Bone marrow (tissue), 2 donors: ENCODE data around the gene TMTC2.
"Not testable (repeated sequence)": the region's sequence is repeated elsewhere in the genome, so short reads cannot be mapped to it uniquely, and the experiment has no call there.

Source experiments
- DNase-seq, 2 donors: peaks; one replicate each; lab custom pipeline; 2025; lab: John Stamatoyannopoulos, UW

TMTC2 gene

DNA sequence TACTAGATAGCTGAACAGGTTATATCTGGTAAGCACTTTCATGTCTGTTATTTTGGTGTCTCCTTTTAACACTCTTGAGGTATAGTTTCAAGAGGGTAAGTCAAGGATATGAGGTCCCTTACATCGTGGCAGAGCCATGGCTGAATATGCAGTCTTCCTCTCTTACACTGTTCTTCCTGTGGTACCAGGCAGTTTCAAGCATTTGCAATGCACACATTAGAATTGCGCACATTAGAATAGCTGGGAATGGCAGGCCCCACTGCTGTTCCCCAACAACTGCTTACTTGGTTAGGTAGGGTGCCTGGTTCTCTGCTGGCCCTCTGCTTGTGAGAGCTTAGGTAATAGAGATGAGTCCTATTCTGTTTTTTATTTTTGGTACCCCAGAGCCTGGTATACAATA lies 41.2 kb downstream of the TMTC2 start:
- no peak for DNase-seq

DNA sequence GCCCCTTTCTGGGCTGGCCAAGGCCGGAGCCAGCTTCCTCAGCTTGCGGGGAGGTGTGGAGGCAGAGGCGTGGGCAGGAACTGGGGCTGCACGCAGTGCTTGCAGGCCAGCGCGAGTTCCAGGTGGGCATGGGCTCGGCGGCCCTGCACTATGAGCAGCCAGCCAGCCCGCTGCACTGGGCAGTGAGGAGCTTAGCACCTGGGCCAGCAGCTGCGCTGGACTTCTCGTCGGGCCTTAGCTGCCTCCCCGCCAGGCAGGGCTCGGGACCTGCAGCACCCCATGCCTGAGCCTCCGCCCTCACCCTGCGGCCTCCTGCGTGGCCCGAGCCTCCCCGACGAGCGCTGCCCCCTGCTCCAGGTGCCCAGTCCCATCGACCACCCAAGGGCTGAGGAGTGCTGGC lies 42.0 kb downstream of the TMTC2 start:
- no peak for DNase-seq

DNA sequence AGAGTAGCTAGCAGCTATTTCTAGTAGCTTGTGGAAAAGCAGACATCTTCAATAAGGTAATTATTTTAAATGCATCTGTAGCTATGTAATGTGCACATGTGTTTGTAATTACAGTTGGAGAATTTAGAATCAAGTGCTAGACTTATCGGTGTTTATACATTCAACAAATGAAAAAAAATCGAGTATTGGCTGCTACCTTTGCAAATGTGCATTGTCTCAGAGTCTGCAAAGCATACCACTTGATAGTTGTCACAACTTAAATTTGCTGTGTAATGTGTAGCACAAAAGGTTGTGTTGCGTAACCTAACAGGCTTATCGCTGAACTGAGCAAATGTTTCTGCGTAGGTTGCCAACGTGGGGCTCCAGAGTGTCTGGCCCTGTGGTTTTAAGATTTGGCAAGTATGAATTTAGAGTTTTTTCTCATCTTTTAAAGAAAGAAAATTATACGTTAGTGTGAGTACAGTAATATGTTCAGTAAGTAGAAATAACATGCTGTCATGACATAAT lies 44.3 kb downstream of the TMTC2 start:
- no peak for DNase-seq

DNA sequence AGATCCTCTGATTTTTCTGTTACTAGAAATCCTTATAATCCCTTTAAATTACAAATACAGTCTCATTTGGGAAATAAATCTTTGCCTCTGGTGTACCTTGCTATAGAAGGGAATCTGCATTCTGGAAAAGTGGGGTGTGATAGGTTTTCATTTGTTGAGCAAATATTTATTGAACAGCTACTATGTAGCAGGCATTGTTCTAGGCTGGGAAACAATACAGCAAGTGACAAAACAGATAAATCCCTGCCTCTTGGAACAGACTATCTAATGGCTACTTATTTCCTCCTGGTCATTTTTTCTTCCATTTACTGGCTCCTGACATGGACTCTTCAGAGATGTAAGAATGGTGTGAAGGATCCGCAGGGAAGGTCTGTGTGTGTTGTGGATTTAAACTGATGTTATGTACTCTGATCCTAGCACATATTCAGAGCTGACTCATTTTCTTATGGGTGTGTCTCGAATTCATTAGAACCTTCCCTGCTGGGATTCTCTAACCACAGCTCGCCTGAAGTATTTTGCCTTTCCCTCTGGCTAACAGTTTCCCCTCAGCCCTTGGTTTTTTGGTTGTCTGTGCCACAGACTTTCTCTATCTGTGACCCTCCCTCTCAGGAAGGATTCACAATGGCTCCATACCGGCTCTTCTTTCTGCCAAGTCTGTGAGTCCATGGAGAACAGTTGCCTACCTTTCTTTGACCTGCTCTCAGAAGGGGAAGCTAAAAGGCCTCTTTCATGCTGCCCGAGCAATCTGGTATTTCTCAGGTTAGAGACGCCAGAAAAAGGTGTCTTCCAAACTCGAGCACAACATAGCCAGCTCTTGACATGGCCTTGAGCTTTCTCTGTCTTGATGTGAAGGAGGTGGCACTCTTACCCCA lies 53.7 kb downstream of the TMTC2 start:
- DNase-seq: no peak

DNA sequence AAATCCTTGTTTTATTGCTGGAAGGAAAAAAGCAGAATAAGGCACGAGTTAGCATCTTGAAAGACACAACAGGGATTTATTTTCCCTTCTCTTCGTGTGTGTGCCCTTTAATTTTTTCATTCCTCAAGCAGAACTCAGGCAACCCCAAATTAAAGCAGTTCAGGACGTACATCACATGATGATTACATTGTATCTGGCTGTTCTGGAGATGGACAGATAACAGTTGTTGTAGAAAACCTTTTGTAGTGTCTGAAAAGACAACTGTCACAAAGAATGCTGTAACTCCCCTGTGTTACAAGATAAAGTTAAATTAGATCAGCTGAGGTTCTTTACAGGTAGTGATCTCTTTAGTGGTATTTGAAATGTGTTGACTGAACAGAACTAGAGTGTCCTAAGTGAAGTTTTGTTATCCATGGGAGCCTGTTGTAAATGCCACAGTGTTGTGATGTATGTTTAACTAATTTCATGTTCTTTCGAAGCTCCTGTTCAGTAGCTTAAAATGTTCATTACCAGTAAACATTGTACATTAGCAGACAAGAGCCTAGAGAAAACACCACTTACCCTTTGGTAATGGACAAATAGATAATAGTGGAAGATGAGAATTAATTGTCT lies 58.5 kb downstream of the TMTC2 start:
- DNase-seq: no peak

DNA sequence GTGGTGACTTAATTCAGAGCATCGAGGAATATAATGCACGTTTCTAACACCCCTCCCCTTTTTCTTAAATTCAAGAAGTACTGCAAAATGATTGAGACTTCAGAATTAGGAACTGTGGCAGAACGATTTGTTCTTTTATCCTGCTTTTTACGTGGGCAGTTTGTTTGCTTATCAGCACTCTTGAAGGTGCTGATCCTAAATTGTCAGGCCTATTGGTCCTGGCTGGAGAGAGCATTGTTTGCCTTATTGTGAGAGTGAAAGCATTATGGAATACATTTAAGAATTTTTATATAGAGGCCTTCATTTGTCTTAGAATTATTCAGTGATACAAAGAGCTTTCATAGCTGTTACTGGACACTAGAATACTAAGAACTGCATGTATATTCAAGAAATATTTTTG lies 59.1 kb downstream of the TMTC2 start:
- DNase-seq: no peak

DNA sequence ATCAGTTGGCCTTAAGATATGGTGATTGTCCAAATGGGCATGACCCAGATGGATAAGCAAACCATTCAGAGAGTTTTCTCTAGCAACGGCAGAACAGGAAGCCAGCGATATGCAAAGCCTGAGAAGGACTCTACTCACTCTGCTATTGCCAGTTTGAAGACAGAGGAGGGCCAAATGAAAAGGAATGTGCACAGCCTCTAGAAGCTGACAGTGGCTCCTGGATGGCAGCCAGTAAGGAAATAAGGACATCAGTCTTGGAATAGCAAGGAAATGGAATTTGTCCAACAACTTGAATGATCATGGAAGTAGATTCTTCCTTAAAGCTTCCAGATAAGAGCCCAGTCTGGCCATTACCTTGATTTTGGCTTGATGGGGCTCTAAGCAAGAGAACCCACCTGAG lies 60.0 kb downstream of the TMTC2 start:
- no peak for DNase-seq

DNA sequence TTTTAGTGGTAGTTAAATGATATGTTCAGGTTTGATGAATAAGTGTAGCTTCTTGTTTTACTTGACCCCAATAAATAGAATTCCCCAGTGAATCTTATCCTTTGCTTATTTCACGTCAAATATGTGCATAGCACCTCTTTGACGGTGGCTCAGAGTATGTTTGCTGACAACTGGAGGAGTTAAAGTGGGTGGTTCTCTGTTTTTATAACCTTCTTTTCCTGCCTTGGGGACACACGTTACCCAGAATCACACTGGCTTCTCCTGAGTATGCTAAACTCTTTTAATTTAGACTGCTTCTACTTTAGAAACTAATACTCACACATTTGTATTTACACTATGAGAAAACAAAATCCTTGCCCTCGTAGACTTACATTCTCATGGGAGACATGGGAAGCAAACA lies 62.3 kb downstream of the TMTC2 start:
- no peak for DNase-seq

DNA sequence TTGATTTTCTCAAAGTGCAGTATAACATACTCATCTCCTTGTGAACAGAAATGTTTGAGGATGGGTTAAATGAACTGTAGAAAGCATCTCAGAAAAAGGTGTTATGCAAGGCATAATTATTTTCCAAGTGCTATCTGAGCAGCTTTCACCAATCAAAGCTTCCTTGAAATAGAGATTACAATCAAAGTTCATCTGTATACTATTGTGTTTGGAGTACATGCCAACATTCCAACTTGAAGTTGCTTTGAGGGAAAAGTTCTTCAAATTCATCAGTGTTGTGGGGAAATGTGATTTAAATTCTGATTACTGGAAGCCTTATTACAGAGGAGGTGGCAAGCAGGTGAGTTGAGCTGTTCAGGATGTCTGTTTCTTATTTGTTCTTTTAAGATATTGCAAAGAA lies 68.2 kb downstream of the TMTC2 start:
- DNase-seq: no peak

DNA sequence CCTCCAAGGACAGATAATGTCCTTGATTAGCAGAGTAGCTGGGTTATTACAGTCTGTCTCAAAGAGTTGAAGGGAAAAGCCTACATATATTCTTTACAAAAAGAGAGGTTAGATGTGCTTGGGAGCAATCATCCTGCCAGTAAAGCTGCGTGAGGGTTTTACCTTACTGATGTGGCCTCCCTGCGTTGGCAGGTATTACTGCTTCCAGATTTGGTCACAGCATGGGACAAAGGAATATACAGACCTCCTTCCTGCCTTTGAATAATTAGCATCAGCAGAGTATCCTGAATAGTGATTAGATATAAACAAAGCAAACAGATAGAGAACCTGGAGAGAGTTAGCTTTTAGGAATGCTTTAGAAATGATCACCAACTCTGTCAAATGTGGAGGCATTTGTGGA lies 69.6 kb downstream of the TMTC2 start:
- DNase-seq: no peak

DNA sequence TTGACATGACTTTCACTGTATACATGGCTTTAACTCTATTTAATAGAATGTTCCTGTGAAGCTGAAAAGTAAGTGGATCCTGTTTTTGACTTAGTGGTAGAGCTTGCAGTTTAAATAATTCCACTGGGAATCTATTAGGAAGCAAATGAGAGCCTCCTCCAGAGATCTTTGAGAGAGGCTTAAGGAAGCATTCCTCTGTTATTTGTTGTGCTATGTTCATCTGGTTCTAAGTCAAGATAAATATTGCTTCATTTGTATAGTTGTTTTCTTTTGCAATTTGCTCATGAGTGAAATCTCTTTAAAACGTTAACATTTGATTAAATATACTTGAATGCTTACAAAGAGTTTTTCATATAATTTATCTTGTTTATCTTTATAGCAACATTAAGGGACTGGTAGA lies 70.4 kb downstream of the TMTC2 start:
- DNase-seq: no peak

DNA sequence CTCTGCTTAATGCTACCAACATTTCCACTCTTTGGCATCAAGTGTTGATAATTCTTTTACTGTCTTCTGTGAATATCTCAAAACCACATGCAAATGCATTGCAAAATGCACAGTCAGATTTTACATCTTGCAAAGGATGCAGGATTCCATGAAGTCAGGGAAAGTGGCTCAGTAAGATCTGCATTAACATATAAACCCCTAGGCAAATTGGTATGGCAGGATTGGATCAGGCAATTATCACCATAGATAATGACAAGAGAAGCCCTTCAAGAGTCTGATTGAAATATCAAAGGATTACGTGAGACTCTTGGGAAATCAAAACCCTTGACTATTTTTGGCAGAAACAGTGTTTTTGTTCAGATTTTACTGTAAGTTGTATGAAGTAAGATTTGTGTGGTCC lies 71.0 kb downstream of the TMTC2 start:
- DNase-seq: no peak

DNA sequence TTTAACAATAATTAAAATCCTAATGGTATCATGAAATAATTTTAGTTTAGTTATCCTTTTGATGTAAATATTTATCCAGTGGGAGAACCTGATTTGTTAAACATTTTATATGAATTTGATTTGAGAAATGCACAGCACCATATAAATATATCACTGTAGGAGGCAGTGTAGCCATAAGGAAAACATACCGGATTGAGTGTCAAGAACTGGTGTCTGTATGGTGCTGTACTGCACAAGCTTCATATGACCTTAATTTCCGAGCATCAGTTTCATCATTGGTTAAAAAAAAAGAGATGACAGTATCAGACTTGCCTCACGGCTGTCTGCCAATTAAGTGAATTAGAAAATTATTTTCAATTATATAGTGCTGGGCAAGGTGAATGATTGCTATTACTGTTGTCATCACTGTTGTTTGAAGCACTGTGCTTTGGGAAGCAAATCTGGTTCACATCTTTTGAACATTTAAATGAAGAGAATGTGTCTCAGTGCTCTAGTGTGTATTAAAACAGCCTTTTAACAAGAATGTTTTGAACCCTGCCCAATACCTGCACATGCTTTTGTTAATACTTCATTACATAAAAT lies 72.1 kb downstream of the TMTC2 start:
- DNase-seq: no peak

DNA sequence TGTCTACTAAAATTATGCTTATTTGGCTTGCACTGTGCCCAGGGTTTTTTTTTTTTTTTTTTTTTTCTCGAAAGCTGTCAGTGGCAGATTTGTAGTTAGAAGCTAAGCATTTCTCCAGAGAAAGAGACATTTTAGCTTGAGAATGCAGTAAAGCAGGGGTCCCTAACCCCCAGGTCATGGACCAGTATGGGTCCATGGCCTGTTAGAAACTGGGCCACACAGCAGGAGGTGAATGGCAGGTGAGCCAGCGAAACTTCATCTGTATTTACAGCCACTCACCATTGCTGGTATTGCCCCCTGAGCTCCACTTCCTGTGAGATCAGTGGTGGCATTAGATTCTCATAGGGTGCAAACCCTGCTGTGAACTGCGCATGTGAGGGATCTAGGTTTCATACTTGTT lies 73.7 kb downstream of the TMTC2 start:
- DNase-seq: no peak

DNA sequence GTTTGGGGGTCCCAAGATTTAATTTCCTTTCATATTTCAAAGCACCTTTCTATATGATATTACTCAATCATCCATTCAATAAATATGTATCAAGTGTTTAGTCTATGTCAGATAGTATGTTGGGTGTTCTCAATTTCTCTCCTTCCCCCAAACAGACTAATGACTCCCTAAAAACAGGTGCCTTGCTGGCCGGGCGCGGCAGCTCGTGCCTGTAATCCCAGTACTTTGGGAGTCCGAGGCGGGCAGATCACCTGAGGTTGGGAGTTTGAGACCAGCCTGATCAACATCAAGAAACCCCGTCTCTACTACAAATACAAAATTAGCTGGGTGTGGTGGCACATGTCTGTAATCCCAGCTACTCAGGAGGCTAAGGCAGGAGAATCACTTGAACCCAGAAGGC lies 78.5 kb downstream of the TMTC2 start:
- not testable (repeated sequence) for DNase-seq

DNA sequence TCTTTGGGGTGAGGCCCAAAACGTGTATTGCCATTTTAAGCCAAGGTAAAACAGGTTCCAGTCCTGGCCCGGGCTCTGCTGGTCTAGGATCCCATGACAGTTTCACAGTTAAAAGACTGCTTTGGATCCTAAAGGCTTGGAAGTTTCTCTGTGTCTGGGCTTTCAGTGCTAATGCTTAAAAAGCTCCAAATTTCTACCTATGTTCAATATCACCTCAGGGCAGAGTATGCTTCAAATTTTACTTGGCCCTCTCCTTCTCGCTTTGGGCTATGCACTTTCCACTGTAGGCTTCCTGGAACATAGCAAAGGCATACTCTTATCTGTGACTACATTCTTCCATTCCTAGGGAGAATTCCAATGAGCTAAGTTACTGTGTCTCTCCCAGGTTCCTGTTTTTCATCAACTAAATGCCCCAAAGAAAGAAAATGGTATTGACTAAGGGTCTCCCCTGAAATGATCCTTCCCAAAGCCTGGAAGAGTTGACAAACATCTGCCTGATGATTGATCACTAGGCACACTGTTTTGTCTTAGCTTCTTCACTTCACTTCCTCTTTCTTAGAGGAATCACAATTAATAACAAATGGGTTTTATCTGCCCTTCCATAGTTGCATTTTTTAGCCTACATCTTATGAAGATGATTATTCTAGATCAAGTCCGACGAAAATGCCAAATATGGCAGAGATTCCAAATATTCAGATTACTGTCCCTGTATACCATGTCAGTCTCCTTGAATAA lies 79.4 kb downstream of the TMTC2 start:
- DNase-seq: no peak

DNA sequence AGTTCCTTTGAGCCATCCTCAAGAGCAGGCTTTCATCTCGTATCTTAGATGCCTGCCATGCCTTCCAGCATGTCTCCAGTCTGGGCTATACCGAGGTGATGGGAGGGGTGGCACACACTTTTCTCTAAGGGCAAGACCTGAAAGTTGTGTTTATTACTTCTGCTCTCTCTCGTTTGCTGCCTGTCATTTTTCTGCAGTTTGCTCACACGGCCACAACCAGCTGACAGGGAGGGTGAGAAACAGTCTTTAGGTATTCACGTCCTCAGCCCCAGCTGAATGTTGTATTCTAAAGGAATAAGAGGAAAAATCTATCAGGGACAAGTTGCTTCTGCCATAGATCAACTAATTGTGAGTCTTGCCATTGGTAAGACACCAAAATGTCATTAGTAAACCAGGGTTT lies 88.0 kb downstream of the TMTC2 start:
- DNase-seq: no peak

DNA sequence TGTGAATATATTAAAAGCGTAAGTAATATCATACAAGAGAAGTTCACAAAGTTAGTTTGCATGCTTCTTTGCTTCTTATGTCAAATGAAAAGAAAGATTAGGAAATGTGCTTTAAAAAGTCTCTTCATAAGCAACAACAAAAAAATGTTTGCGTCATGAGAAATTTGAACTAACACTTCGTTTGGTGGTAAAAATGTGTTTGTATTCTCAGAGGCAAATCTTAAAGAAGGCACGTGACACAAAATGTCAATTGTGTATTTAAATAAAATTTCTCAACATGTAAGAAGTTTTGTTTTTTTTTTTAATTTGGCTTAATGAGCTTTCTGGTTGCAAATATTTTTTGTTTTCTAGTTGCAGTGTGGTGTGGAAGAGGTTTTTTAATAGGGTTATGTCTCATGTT lies 93.8 kb downstream of the TMTC2 start:
- no peak for DNase-seq

DNA sequence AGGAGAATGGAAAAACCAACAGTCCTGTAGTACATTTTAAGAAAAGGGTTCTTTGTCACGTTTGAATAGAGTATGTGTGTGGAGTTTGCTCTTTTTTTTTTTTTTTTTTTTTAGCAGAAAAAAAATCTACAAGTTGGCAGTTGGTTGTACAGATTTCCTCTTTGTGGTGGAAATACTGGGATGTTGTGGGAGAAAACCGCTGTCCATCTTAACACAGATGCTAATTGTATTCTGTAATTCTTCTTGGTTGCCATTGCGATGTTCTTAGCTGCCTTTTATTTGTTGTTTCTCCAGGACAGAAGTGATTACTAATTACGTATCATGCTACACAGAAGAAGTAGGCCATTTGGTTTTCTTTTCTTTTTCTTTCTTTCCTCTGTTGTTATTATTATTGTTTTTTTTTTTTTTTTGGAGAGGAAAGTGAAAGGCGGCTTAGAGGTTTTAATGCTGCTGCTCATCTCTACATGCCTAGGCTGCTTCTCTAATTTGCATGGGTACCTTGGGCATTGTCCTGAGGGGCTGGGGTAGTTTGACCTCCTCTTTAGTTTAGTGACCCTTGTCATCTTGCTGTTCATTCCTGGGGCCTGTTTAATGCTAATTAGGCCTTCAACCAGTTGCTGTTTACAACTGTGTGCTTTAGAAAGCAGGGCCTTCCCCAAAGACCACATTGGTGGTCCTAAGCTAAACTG lies 94.7 kb downstream of the TMTC2 start:
- DNase-seq: no peak

DNA sequence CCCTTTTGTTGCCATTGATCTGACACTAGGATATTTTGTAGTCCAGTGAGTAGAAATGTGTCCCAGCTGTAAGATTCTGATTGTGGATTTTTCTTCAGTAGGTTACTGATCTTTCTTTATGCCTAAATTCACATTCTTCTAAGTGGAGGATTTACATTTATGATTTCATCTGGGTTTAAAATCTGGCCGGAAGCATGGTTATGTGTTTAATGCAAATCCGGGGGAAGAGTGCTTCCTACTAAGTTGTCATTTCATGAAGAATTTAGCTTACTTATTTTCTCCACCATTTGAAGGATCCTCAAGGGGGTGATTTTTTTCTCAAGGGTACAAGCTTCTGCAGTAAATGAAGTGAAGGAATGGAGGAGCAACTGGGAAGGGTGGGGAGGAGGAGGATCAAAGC lies 96.7 kb downstream of the TMTC2 start:
- DNase-seq: no peak

DNA sequence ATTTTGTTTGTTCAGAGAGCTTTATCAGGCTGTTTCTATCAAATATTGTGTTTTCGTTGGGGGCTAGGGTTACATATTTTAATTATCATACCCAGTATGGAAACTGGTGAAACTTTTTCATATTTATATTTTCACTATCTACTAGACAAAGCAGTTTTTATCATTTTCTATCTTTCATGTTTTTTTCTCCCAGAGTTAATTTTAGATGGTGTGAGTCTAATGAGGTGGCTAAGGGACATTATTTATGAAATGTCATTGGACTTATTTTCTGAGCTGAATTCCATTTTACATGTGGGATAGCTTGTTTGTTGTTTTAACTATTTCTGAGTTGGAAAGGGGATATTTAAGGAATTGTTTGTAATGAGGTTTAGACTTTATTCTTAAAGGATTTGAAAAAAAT lies 100.3 kb downstream of the TMTC2 start:
- DNase-seq: no peak

DNA sequence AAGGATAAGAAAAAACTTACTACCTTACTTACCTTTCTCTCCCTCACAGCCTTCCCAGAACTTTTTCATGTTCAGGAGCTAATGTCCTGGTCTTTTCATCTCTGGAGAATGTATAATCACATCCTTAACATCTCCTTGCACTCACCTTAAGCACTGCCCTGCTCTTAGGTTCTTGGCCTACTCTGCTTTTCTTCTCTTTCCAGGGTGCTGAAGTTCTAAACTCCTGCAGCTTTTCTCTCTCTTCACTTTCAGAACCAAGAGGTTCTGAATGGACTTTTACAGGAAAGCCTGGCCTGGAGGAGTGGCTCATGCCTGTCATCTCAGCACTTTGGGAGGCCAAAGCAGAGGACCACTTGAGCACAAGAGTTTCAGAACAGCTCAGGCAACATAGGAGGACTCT lies 101.9 kb downstream of the TMTC2 start:
- no peak for DNase-seq
